Measurements from ENCODE around the gene GPC1. TPM values are rescaled to one million over a fixed set of nuclear protein-coding genes. Genes with fewer than 3 reads are reported as not detected.
A peak's percentile ranks its signal among the peaks of the same experiment; 100 is the strongest.

Gene GPC1
- total RNA-seq, 1 donor from 2014 or later = 82.5 TPM

GRCh38 chr2:240453461-240454105 is 18.1 kb downstream of the GPC1 start:
- DNase-seq (ENCODE audit: low spot score) = no peak

- no peak for DNase-seq (ENCODE audit: low spot score)
Measured at GRCh38 chr2:240454106-240454901, 18.8 kb downstream of the GPC1 start.

GRCh38 chr2:240455272-240455646 is 19.8 kb downstream of the GPC1 start:
- no peak for DNase-seq (ENCODE audit: low spot score)

GRCh38 chr2:240455647-240456446 is 20.4 kb downstream of the GPC1 start:
- no peak for DNase-seq (ENCODE audit: low spot score)

- DNase-seq (ENCODE audit: low spot score) = no peak
Measured at GRCh38 chr2:240456447-240457222, 21.2 kb downstream of the GPC1 start.

DNA sequence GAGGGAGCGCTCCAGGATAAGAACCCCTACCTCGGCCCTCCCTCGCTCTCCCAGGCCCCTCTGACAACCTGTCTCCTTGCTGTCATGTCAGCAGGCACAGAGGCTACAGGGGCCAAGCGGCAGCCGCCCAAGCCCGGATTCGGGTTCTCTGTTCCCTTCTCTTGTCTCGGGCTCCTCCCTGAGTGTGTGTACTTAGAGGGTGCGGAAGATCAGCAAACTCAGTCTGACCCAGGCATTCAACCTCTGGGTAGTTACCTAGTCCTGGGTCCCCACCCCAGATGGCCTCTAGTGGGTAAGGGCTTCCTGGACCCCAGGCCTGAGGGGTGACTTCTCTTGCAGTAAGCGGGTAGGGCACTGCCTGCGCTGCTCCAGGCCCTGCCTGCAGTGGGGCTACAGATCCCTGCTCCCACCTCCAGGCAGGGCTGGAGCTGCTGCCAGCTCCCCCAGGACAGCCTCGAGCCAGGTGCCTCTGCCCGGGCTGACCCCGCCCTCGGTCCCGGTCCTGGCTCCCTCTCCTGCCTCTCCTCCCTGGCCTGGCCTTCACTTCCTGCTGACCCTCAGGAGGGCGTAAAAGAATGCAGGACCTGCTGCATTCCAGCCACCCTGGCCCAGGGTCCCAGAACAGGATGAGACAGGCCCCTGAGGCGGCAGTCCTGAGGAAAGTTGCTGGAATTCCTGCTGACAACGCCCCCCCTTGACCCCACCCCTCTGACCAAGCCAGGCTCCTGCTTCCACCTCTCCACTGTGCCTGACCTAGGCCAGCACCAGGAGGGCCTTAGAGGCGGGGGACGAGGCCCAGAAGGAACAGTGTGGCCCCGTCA is 22.0 kb downstream of the GPC1 start:
- DNase-seq (ENCODE audit: low spot score) = no peak

GRCh38 chr2:240458044-240458899 is 22.8 kb downstream of the GPC1 start:
- no peak for DNase-seq (ENCODE audit: low spot score)

DNA sequence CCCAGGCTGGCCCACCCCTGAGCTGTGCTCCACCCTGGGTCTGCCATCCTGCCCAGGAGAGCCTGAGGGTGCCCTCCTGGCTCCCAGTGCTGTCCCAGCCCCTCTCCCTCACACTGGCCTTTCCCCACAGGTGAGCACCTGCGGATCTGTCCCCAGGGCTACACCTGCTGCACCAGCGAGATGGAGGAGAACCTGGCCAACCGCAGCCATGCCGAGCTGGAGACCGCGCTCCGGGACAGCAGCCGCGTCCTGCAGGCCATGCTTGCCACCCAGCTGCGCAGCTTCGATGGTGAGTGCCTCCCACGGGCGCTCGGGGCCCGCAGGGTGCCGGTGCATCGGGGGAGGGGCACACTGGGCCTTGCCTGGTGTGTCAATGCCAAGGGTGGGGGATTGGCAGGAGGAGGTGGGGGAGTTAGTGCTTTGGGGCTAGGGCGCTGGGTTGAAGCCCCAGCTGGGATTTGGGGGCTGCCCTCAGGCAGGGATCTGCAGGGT is 23.5 kb downstream of the GPC1 start:
- DNase-seq (ENCODE audit: low spot score) = no peak

DNA sequence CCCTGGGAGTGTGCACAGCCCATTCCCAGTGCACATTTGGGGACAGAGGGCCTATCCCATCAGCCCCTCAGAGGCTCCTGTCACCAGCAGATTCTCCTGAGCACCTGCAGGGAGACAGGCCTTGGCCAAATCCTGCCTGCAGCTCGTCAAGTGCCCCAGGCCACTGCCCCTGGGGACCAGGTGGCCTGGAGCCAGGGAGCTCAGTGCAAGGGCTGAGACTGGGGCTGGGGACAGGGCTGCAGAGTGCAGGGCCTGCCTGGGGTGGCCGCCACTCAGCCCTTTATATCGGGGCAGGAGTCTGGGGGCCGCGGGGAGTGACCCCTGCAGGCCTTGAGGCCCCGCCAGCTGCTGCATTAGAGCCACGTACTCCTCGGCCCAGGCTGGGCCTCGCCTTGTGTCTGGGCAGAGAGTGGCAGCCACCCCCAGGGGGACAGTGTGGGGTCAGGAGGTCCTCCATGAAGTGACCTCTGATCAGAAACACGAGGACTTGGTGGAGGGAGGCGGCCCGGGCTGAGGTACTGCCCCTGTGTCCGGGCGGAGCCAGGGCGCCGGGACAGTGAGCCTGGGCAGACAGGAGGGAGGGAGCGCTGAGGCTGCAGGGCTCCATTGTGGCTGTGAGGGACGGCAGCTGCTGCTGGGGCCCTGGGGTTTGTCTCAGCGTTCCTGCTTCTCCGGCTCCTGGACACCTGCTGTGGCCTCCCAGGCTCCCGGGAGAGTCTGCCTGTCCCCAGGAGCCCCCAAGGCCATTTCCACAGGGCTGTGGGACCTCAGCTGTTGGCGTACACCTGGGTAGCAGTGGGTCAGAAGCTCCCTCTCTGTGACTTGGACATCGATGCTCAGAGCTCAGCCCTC is 24.2 kb downstream of the GPC1 start:
- DNase-seq (ENCODE audit: low spot score) = no peak

DNA sequence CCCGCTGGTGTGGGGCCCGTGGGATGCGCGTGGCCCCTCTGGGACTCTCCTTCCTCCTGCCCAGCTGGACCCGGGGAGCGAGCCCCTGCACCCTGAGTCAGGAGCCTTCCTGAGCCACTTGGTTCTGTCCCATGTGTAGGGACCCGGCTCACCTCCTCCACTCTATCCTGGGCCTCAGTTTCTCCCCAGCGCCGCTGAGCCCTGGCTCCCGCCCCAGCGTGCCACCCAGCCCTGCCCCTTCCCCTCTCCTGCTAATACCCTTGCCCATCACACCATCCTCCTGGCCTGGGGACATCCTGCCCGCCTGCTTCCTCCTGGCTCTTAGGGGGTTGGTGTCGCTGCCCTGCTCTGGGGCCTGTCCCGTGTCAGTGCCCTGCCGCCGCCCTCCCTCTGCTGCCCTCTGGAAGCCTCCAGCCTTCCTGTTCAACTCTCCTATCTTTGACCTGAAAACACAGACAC is 24.8 kb downstream of the GPC1 start:
- no peak for DNase-seq (ENCODE audit: low spot score)

DNA sequence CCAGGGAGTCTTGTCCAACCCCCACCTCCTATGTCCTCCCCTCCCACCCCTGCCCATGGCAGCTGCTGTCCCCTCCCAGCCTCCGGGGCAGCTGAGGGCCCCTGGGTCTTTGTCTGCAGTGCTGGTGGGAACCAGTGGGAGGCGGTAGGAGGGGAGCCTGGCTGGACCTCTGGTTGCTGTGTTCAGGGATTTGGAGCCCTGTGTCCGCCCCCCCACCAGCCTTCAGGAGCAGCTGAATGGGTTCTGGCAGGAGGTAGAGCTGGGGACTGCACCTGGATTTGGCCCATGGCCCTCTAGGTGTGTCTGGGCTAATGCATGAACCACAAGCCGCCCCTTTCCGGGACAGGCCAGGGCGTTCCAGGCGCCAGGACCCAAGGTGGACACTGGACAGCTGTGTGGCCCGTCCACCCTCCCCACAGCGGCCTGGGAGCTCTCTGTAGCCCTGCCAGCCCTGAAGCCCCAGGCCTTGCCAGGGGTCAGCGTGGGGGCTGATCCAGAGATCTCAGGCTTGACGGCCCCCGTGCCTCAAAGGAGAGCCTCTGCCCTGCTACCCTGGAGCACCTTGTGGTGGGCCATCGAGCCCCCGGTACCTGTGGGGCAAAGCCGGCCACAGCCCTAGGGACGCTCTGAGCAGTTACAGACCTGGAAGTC is 25.4 kb downstream of the GPC1 start:
- DNase-seq (ENCODE audit: low spot score) = peak; percentile 85

GRCh38 chr2:240461471-240462072 is 26.1 kb downstream of the GPC1 start:
- DNase-seq (ENCODE audit: low spot score) = peak; percentile 78

- peak; percentile 85 for DNase-seq (ENCODE audit: low spot score)
Measured at GRCh38 chr2:240462073-240462706, 26.7 kb downstream of the GPC1 start.

- DNase-seq (ENCODE audit: low spot score) = peak; percentile 82
Measured at GRCh38 chr2:240462707-240463273, 27.3 kb downstream of the GPC1 start.

- peak; percentile 86 for DNase-seq (ENCODE audit: low spot score)
Measured at GRCh38 chr2:240463274-240463865, 27.9 kb downstream of the GPC1 start.

All from mesenteric fat pad (tissue), 1 donor.